ENCODE data around the gene OXER1.
"Not testable (repeated sequence)": the region's sequence is repeated elsewhere in the genome, so short reads cannot be mapped to it uniquely, and the experiment has no call there.

The OXER1 gene

GRCh38 chr2:42733852-42734251 lies 30.1 kb downstream of the OXER1 start:
- H3K9ac ChIP-seq (ENCODE audit: low read length), result no peak overlapping the region
- H3K4me3 ChIP-seq (ENCODE audit: low read length), result no peak overlapping the region
- peaks cover 7% of the 10 kb centered on the region for H3K9me3 ChIP-seq (ENCODE audit: control insufficient read depth, low read depth, low read length)
- H3K36me3 ChIP-seq (ENCODE audit: control insufficient read depth, low read depth, low read length), result no peaks in the 10 kb centered on the region
- no peaks in the 10 kb centered on the region for H3K27me3 ChIP-seq (ENCODE audit: control insufficient read depth, insufficient read depth, low read length)
- peaks cover 4% of the 10 kb centered on the region for H3K4me1 ChIP-seq (ENCODE audit: control insufficient read depth, low read depth, low read length)
- H3K27ac ChIP-seq (ENCODE audit: low read length), result no peak overlapping the region

GRCh38 chr2:42731316-42731715 lies 32.6 kb downstream of the OXER1 start:
- H3K36me3 ChIP-seq (ENCODE audit: control insufficient read depth, low read depth, low read length); H3K4me3 ChIP-seq (ENCODE audit: low read length); H3K27me3 ChIP-seq (ENCODE audit: control insufficient read depth, insufficient read depth, low read length); H3K9ac ChIP-seq (ENCODE audit: low read length); H3K4me1 ChIP-seq (ENCODE audit: control insufficient read depth, low read depth, low read length); H3K9me3 ChIP-seq (ENCODE audit: control insufficient read depth, low read depth, low read length); H3K27ac ChIP-seq (ENCODE audit: low read length): not testable (repeated sequence)

GRCh38 chr2:42726680-42727079 lies 37.3 kb downstream of the OXER1 start:
- Histone ChIP-seq H3K9me3 (ENCODE audit: control insufficient read depth, low read depth, low read length) (peaks cover 7% of the 10 kb centered on the region), H3K36me3 (ENCODE audit: control insufficient read depth, low read depth, low read length) (no peaks in the 10 kb centered on the region), H3K4me1 (ENCODE audit: control insufficient read depth, low read depth, low read length) (peaks cover 8% of the 10 kb centered on the region), H3K27ac (ENCODE audit: low read length) (no peak overlapping the region), H3K9ac (ENCODE audit: low read length) (no peak overlapping the region), H3K27me3 (ENCODE audit: control insufficient read depth, insufficient read depth, low read length) (no peaks in the 10 kb centered on the region), H3K4me3 (ENCODE audit: low read length) (no peak overlapping the region)

DNA sequence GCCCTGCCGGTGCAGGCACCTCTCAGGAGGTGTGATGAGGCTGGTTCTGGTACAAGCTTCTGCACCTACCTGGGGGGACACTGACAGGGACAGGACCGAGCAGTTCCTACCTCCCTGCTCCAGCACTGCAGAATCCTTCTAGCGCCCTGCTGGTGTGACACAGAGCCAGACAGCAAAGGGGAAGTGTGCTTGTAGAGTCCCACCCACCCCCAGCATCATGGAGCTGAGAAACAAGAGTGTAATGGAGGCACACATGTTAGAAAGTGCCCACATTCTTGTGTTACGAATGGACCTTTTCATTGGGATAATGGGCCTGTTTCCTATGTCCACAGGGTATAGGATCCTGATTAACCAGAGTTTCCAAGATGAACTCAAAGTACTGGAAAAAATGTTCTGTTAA lies 38.3 kb downstream of the OXER1 start:
- Histone ChIP-seq H3K9ac (ENCODE audit: low read length) (no peak overlapping the region), H3K27ac (ENCODE audit: low read length) (no peak overlapping the region), H3K9me3 (ENCODE audit: control insufficient read depth, low read depth, low read length) (peaks cover 7% of the 10 kb centered on the region), H3K27me3 (ENCODE audit: control insufficient read depth, insufficient read depth, low read length) (no peaks in the 10 kb centered on the region), H3K4me1 (ENCODE audit: control insufficient read depth, low read depth, low read length) (peaks cover 8% of the 10 kb centered on the region), H3K36me3 (ENCODE audit: control insufficient read depth, low read depth, low read length) (no peaks in the 10 kb centered on the region), H3K4me3 (ENCODE audit: low read length) (no peak overlapping the region)

GRCh38 chr2:42724886-42725285 lies 39.0 kb downstream of the OXER1 start:
- Histone ChIP-seq H3K36me3 (ENCODE audit: control insufficient read depth, low read depth, low read length) (no peaks in the 10 kb centered on the region), H3K27ac (ENCODE audit: low read length) (no peak overlapping the region), H3K27me3 (ENCODE audit: control insufficient read depth, insufficient read depth, low read length) (no peaks in the 10 kb centered on the region)

GRCh38 chr2:42723465-42723864 lies 40.5 kb downstream of the OXER1 start:
- no peak overlapping the region for H3K27ac ChIP-seq (ENCODE audit: low read length)
- H3K9ac ChIP-seq (ENCODE audit: low read length), result no peak overlapping the region
- H3K27me3 ChIP-seq (ENCODE audit: control insufficient read depth, insufficient read depth, low read length), result no peaks in the 10 kb centered on the region
- no peak overlapping the region for H3K4me3 ChIP-seq (ENCODE audit: low read length)
- H3K36me3 ChIP-seq (ENCODE audit: control insufficient read depth, low read depth, low read length), result no peaks in the 10 kb centered on the region
- H3K9me3 ChIP-seq (ENCODE audit: control insufficient read depth, low read depth, low read length), result no peaks in the 10 kb centered on the region
- H3K4me1 ChIP-seq (ENCODE audit: control insufficient read depth, low read depth, low read length), result peaks cover 8% of the 10 kb centered on the region

More at GRCh38 chr2:42724886-42725285, 39.0 kb downstream of the OXER1 start:
- H3K4me1 ChIP-seq (ENCODE audit: control insufficient read depth, low read depth, low read length), result peaks cover 8% of the 10 kb centered on the region
- H3K4me3 ChIP-seq (ENCODE audit: low read length), result no peak overlapping the region
- no peak overlapping the region for H3K9ac ChIP-seq (ENCODE audit: low read length)
- H3K9me3 ChIP-seq (ENCODE audit: control insufficient read depth, low read depth, low read length), result peaks cover 5% of the 10 kb centered on the region

DNA sequence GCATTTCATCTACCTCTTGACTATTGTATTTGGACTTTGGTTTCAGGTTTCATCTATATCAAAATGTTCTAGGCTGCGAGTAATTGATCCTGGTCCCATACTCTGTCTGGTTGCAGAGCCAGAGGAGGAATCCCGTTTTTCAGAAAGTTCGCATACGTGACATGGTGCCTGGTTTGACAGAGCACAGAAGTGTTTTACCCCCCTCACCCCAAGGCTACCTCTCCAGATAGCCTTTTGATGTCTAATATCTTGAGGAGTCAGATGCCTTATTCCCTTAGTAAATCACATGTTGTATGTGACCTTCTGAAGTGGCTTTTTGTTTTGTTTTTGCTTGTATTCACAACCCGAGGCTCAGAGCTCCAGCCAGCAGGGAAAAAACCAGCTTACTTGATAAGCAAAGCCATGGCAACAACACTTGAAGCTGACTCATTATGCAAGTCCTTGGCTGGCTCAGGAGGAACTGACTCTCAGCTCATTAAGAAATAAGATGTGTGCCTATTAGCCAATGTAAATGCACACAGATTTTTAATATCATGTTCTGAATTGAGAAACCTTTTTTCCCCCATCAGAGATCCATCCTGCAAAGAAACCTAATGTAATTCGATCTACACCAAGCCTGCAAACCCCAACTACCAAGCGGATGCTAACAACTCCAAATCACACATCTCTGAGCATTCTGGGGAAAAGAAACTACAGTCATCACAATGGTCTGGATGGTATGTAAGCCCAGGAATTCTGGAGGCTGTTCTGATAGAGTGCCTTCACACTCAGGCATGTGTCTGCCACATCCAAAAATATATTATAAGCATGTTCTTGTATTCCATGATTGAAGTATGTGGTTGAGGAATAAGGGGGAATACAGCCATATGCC lies 41.4 kb downstream of the OXER1 start:
- Histone ChIP-seq H3K4me1 (ENCODE audit: control insufficient read depth, low read depth, low read length) (peaks cover 8% of the 10 kb centered on the region), H3K36me3 (ENCODE audit: control insufficient read depth, low read depth, low read length) (no peaks in the 10 kb centered on the region), H3K9me3 (ENCODE audit: control insufficient read depth, low read depth, low read length) (no peaks in the 10 kb centered on the region), H3K27ac (ENCODE audit: low read length) (no peak overlapping the region), H3K27me3 (ENCODE audit: control insufficient read depth, insufficient read depth, low read length) (no peaks in the 10 kb centered on the region), H3K9ac (ENCODE audit: low read length) (no peak overlapping the region), H3K4me3 (ENCODE audit: low read length) (no peak overlapping the region)

DNA sequence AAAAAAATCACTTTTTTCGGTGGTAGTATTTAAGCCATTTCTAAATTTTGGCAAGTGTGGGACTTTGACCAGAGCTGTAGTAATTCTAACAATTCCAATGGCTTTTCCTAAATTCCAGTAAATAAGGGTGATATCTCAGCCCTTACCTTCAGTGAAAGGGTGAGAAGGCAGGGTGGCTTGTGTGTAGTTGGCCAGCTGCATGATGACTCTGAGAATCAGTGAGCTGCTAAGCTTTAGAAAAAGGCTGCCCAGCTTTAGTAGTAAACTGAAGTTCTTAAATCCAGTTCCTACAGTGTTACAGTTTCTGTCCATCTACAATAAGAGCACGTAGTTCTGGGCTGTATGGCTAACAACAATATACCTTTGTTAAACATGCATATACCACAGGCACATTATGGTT lies 42.0 kb downstream of the OXER1 start:
- Histone ChIP-seq H3K4me3 (ENCODE audit: low read length) (no peak overlapping the region), H3K36me3 (ENCODE audit: control insufficient read depth, low read depth, low read length) (no peaks in the 10 kb centered on the region), H3K27me3 (ENCODE audit: control insufficient read depth, insufficient read depth, low read length) (no peaks in the 10 kb centered on the region), H3K9ac (ENCODE audit: low read length) (no peak overlapping the region), H3K27ac (ENCODE audit: low read length) (no peak overlapping the region), H3K9me3 (ENCODE audit: control insufficient read depth, low read depth, low read length) (no peaks in the 10 kb centered on the region), H3K4me1 (ENCODE audit: control insufficient read depth, low read depth, low read length) (peaks cover 8% of the 10 kb centered on the region)

GRCh38 chr2:42714686-42715085 lies 49.2 kb downstream of the OXER1 start:
- no peak overlapping the region for H3K4me3 ChIP-seq (ENCODE audit: low read length)
- H3K4me1 ChIP-seq (ENCODE audit: control insufficient read depth, low read depth, low read length), result peaks cover 5% of the 10 kb centered on the region
- no peak overlapping the region for H3K9ac ChIP-seq (ENCODE audit: low read length)
- no peaks in the 10 kb centered on the region for H3K9me3 ChIP-seq (ENCODE audit: control insufficient read depth, low read depth, low read length)
- H3K27me3 ChIP-seq (ENCODE audit: control insufficient read depth, insufficient read depth, low read length), result no peaks in the 10 kb centered on the region
- peaks cover 4% of the 10 kb centered on the region for H3K36me3 ChIP-seq (ENCODE audit: control insufficient read depth, low read depth, low read length)
- no peak overlapping the region for H3K27ac ChIP-seq (ENCODE audit: low read length)

DNA sequence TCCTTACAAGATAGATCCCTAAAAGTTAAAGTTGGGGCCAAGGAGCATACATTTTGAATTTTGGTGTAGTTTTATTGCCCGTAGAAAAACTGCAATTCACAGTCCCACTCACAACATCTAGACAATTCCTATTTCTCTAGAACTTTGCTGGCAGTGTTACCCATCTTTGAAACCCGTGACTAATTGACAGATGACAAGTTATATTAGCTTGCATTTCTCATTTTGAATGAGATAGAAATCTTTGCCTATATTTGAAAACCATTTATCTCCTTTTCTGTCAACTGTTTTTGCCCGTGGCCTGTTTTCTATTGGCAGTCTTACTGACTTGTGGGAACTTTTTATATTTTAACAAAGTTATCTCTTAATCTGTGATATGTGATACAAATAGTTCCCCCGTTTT lies 50.0 kb downstream of the OXER1 start:
- no peak overlapping the region for H3K27ac ChIP-seq (ENCODE audit: low read length)

GRCh38 chr2:42712934-42713333 lies 51.0 kb downstream of the OXER1 start:
- Histone ChIP-seq H3K27me3 (ENCODE audit: control insufficient read depth, insufficient read depth, low read length) (no peaks in the 10 kb centered on the region), H3K4me1 (ENCODE audit: control insufficient read depth, low read depth, low read length) (peaks cover 5% of the 10 kb centered on the region), H3K9me3 (ENCODE audit: control insufficient read depth, low read depth, low read length) (no peaks in the 10 kb centered on the region), H3K27ac (ENCODE audit: low read length) (no peak overlapping the region), H3K36me3 (ENCODE audit: control insufficient read depth, low read depth, low read length) (peaks cover 22% of the 10 kb centered on the region), H3K9ac (ENCODE audit: low read length) (no peak overlapping the region), H3K4me3 (ENCODE audit: low read length) (no peak overlapping the region)

More for the DNA sequence above, 50.0 kb downstream of the OXER1 start:
- Histone ChIP-seq H3K4me3 (ENCODE audit: low read length) (no peak overlapping the region), H3K27me3 (ENCODE audit: control insufficient read depth, insufficient read depth, low read length) (no peaks in the 10 kb centered on the region), H3K36me3 (ENCODE audit: control insufficient read depth, low read depth, low read length) (peaks cover 12% of the 10 kb centered on the region), H3K9me3 (ENCODE audit: control insufficient read depth, low read depth, low read length) (no peaks in the 10 kb centered on the region), H3K9ac (ENCODE audit: low read length) (no peak overlapping the region), H3K4me1 (ENCODE audit: control insufficient read depth, low read depth, low read length) (peaks cover 5% of the 10 kb centered on the region)
